Measurements from ENCODE around the gene FBXW11. TPM values are rescaled to one million over a fixed set of nuclear protein-coding genes. Genes with fewer than 3 reads are reported as not detected.

Gene FBXW11
- total and polyA plus RNA-seq, 10 of the 15 experiments (the other 5 are each of a cell fraction or from before 2014, with no cell fraction given): 4.3 to 61.5 (median 40.0) TPM

GRCh38 chr5:171842777-171843328 lies 163.6 kb downstream of the FBXW11 start:
- intact Hi-C loops (cut with micrococcal nuclease; ENCODE audit: unreplicated experiment) (no loop called here), in situ Hi-C loops (cut with MboI) (no loop called here)

GRCh38 chr5:171841984-171842776 lies 164.3 kb downstream of the FBXW11 start:
- no peaks in the 10 kb centered on the region for H3K4me1 ChIP-seq (ENCODE audit: control insufficient read depth, insufficient read depth, low read length)
- SMC1A ChIA-PET (ENCODE audit: uncharacterized antibody, unreplicated experiment): no interaction called here
- POLR2A ChIA-PET: interaction anchor here (0.6 kb wide), 1 partner anchor 247 kb away, joined by 3 read pairs; no protein-coding TSS in a partner anchor
- no peak overlapping the region for H3K9ac ChIP-seq (ENCODE audit: control insufficient read depth, insufficient read depth, low read length)
- BruUV-seq (replicated peaks): no TSS peak
- no peaks in the 10 kb centered on the region for H3K36me3 ChIP-seq (ENCODE audit: control insufficient read depth in 2 of 2, insufficient read depth in 2 of 2, low read length in 1 of 2)
- DNase-seq (ENCODE audit: low read depth, low spot score): no peak
- RAD21 ChIA-PET (ENCODE audit: unreplicated experiment): no interaction called here
- no peak for FAIRE-seq
- intact Hi-C loops (cut with micrococcal nuclease; ENCODE audit: unreplicated experiment) (no loop called here), in situ Hi-C loops (cut with MboI) (no loop called here)
- no peak for ATAC-seq
- no peaks in the 10 kb centered on the region for H3K9me3 ChIP-seq (replicated peaks; ENCODE audit: control insufficient read depth, insufficient read depth, low read length)
- no peak overlapping the region for H3K4me3 ChIP-seq
- H3K27me3 ChIP-seq (replicated peaks in 1 of 2; ENCODE audit: control insufficient read depth in 2 of 2, insufficient read depth in 2 of 2, low read length in 1 of 2): no peaks in the 10 kb centered on the region
- no peak overlapping the region for H3K27ac ChIP-seq (ENCODE audit: control insufficient read depth, insufficient read depth)
- no peak overlapping the region for H2AFZ ChIP-seq (ENCODE audit: control insufficient read depth, low read depth, low read length)
- H4K20me1 ChIP-seq (ENCODE audit: control insufficient read depth, insufficient read depth): no peaks in the 10 kb centered on the region
- 81% methylated on average over 24 of the region's 24 CpGs for WGBS (ENCODE audit: insufficient coverage, insufficient replicate concordance, low lambda C conversion rate, missing lambda C conversion rate)
- H3K4me2 ChIP-seq (ENCODE audit: control insufficient read depth, insufficient read depth): no peak overlapping the region
- CTCF ChIA-PET: no interaction called here
- TF ChIP-seq POU2F2 (IDR thresholded peaks at IDR 0.05; ENCODE audit: borderline replicate concordance, low read depth, low read length) (no peak), ZSCAN29 (IDR thresholded peaks at IDR 0.05) (no peak), IRF3 (IDR thresholded peaks at IDR 0.05) (no peak), NFYA (IDR thresholded peaks at IDR 0.05; ENCODE audit: borderline replicate concordance, low read depth, low read length) (no peak), TCF7 (IDR thresholded peaks at IDR 0.05; ENCODE audit: borderline replicate concordance) (no peak)
- no peaks in the 10 kb centered on the region for H3K79me2 ChIP-seq (ENCODE audit: control insufficient read depth, insufficient read depth, low read length)

More at GRCh38 chr5:171842777-171843328, 163.6 kb downstream of the FBXW11 start:
- BruUV-seq (replicated peaks): no TSS peak
- Histone ChIP-seq H3K36me3 (ENCODE audit: control insufficient read depth in 2 of 2, insufficient read depth in 2 of 2, low read length in 1 of 2) (no peaks in the 10 kb centered on the region), H3K79me2 (ENCODE audit: control insufficient read depth, insufficient read depth, low read length) (no peaks in the 10 kb centered on the region), H3K9ac (ENCODE audit: control insufficient read depth, insufficient read depth, low read length) (no peak overlapping the region), H3K27ac (ENCODE audit: control insufficient read depth, insufficient read depth) (no peak overlapping the region), H2AFZ (ENCODE audit: control insufficient read depth, low read depth, low read length) (no peak overlapping the region), H3K4me2 (ENCODE audit: control insufficient read depth, insufficient read depth) (no peak overlapping the region), H3K4me1 (ENCODE audit: control insufficient read depth, insufficient read depth, low read length) (no peaks in the 10 kb centered on the region), H3K27me3 (replicated peaks in 1 of 2; ENCODE audit: control insufficient read depth in 2 of 2, insufficient read depth in 2 of 2, low read length in 1 of 2) (no peaks in the 10 kb centered on the region), H4K20me1 (ENCODE audit: control insufficient read depth, insufficient read depth) (no peaks in the 10 kb centered on the region), H3K9me3 (replicated peaks; ENCODE audit: control insufficient read depth, insufficient read depth, low read length) (no peaks in the 10 kb centered on the region), H3K4me3 (no peak overlapping the region)
- no peak for DNase-seq (ENCODE audit: low read depth, low spot score)
- ATAC-seq: no peak
- WGBS (ENCODE audit: insufficient coverage, insufficient replicate concordance, low lambda C conversion rate, missing lambda C conversion rate): 59% methylated on average over 5 of the region's 5 CpGs
- no peak for TF ChIP-seq CHD2 (IDR thresholded peaks at IDR 0.05; ENCODE audit: borderline replicate concordance, low read depth, low read length)
- no peak for TF ChIP-seq KLF5 (IDR thresholded peaks at IDR 0.05; ENCODE audit: partially characterized antibody)
- no peak for TF ChIP-seq HCFC1 (IDR thresholded peaks at IDR 0.05; ENCODE audit: low read length)
- no peak for TF ChIP-seq NFIC (IDR thresholded peaks at IDR 0.05; ENCODE audit: low read depth, low read length)
- no peak for FAIRE-seq
- RAD21 ChIA-PET (ENCODE audit: unreplicated experiment): no interaction called here
- CTCF ChIA-PET: interaction anchor here (0.6 kb wide), 1 partner anchor 917 kb away, joined by 3 read pairs; no protein-coding TSS in a partner anchor
- SMC1A ChIA-PET (ENCODE audit: uncharacterized antibody, unreplicated experiment): no interaction called here
- POLR2A ChIA-PET: no interaction called here
